CD4-positive, alpha-beta T cell treated with Interleukin-4 for 1 hour (primary cell): ENCODE data around the gene ALDH7A1.
"Not testable (repeated sequence)": the region's sequence is repeated elsewhere in the genome, so short reads cannot be mapped to it uniquely, and the experiment has no call there.

Experiments
- DNase-seq, 2 donors: peaks; one replicate each; pipeline ENCODE4 v3.0.0-alpha.2; 2020 to 2022

Gene ALDH7A1

DNA sequence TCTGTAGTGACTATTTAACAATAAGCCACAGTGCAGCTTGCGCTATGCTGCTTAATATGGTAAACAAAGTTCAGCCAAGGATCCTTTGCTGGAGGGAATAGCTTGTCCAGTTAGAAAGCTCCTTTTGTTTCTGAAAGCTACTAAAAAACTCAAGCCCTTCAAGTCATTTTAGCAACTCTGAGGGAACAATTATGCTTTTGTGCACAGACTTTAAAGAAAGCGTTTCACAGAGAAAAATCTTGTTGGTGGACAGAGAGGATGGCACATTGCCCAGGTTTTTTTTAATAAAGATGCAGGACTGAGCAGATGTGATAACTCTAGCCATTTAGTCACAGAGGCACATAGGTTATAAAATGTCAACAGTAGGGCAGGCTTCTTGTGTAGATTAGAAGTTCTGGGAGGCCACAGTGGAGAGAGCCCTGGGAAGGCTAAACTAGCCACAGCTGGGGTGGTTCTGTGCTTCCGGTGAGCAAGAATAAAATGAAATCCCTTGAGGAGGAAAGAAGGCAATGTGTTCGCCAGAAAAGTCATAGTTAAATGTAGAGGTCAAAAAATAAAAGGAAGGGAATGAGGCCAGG is 63.4 kb downstream of the ALDH7A1 start:
- no peak for DNase-seq

DNA sequence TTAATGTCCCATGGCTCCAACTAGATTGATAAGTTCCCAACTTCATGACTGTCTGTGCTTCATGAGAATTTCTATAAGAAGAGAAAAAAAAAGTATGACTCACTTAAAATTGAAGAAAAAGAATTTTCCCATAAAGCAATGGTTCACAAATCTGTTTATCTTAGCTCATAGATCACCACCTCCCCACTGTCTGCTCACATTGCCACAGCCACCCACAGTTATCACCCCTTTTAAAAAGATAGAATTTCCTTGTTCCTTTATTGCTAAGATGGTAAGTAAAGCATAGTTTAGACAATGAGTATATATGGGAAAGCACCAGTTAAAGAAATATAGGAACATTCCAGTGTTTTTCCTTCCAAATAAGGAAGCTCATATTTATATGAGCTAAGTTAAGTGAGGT is 67.1 kb downstream of the ALDH7A1 start:
- no peak for DNase-seq

DNA sequence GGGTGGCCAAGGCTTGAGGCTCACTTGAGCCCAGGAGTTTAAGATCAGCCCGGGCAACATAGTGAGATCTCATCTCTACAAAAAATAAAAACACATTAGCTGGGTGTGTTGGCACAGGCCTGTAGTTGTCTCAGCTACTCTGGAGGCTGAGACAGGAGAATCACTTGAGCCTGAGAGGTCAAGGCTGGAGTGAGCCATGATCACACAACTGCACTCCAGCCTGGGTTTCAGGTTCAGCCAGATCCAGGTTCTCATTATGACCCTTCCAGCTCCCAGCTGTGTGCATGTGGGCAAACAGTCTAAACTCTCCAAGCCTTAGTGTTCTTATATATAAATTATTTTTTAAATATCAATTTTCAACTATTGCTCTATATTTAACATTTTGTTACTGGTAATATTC is 67.9 kb downstream of the ALDH7A1 start:
- DNase-seq = no peak

DNA sequence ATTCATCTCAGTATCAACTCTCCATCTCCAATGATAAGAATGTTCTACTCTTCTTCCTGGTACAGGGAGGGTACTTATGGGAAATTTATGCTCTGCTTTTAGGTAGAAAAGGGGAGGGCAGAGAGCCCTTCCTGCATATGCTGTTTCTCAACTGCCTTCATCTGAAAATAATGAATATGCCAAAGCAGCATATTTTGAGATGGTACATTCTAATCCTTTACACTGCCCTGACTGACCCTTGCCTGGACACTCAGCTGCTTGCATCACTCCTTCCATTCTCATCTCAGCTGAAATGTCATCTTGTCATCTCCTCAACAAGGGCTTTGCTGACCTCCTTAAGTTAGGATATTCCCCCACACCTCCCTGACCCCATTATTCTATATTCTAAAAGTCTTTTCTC is 68.5 kb downstream of the ALDH7A1 start:
- DNase-seq = no peak

DNA sequence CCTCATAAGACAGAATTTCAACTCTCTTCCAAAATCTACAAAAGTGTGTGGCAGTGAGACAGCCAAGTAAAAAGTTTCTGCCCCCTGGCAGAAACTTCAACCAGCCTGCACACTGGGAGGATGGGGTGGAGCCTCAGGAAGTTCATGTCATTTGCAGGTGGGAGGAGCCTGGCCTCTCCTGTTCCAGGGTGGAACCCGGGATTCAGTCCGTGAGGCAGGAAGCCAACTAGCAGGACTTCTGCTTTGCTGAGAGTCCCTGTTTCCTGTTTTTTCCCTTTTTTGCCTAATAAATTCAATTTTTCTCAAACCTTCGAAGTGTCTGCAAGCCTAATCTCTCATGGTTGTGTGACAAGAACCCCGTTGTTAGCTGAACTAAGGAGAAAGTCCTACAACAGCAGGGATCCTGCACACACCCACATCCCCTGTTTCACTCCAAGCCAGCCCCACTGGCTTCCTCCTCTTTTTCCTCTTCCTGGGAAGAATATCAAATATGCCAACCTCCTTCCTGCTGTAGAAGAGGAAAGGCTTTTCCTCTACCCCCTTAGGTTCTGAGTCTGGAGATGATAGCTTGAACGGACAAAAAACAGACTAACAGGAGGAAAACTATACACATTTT is 69.3 kb downstream of the ALDH7A1 start:
- DNase-seq = no peak

DNA sequence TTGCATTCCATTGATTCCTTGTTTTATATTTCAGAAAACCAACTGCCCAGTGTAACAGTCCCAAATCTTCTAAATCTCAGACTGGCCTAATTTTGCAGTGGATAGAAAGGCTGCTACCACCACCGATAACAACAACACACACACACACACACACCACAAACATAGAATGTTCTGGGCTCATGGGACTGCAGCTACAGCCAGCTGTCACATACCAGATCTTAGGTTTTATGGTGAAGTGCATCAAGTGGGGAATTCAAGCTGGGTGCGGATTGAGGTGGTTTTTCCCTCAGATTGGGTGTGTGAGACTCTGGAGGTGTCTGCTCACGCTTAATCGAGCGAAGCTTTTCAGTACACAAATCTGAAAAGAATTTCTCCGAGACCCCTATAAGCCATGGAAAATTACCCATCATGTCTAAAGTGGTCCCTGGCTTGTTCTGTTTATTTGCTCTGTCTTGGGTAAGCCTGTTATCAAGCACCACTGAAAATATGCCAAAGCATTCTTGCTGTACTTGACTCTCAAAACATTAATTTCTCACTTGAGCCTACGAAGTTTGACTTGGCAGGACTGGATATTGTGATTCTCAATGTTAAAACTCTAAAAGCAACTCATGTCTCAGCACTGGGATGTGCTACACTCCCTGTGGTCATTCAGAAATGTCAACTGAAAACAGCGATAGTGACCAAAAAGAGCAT is 71.1 kb downstream of the ALDH7A1 start:
- DNase-seq = no peak

DNA sequence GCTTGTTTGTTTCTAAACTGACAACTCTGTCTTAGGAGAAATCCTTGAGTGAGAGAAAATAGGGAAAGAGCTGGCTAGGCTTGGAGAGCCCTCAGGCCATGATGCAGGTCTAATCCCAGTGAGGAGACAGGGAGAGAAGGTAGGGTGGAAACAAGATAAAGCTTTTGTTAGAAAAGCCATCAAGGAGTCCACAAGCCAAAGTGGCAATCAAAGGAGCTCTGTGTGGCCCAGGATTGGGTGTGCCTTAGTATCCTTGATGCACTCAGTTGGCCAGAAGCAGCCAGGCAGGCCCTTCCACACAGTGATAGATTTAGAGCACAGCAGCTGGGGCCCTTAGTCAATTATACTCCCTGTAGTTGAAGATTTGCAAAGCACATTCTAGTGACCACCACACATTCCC is 73.9 kb downstream of the ALDH7A1 start:
- no peak for DNase-seq

DNA sequence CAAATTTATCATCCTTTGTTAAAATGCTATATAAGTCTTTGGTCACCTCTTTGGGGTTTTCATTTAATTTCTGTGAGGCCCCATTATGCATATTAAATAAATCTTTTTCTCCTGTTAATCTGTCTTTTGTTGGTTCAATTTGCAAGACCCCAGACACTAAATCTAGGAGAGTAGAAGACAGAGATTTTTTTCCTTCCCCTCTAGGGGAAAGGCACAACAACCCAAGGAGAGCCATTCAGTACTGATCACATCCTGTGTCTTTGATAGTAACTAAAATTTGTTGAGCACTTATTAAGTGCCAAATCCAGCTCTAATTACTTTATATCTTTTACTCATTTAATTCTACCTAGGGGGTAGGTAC is 74.4 kb downstream of the ALDH7A1 start:
- DNase-seq = no peak

DNA sequence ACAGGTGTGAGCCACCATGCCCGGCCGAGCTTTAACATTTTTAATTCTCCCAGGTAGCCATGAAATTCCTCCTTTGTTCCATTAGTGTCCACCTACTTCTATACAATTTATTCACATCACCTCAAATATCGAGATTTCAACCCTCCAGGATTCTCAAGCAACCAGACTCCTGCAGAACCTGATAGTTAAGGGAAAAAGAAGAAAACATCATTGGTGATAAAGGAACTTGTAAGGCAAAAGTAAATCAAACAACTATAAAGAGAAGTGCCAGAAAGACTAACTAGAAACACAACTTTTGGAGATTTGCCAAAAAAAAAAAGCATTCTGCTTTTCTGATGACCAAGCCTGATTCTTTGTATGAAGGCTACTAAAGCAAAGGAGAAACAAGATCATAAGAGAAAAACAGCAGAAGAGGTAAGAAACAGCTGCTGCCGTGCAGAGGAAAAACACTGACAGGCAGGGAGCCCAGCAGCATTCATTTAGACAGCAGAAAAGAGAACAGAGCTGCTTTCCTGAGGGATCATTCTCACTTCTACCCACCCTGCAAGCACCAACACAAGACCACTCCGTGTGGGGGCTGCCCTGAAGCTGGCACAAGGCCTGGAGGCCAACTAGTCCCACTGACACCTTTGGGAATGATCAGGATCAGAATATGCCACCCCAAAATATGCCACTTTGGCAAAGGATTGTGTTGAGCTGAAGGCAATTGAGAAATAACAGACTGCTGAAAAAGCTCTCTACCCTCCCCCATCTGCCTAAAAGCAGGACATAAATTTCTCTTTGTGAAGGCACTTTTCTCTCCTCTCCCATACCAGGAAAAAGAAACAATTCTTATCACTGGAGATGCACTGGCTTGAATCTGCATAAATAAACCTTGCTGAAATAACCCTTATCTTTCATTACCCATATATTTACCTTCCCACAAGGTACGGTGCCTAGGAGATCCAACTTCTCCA is 75.1 kb downstream of the ALDH7A1 start:
- no peak for DNase-seq

DNA sequence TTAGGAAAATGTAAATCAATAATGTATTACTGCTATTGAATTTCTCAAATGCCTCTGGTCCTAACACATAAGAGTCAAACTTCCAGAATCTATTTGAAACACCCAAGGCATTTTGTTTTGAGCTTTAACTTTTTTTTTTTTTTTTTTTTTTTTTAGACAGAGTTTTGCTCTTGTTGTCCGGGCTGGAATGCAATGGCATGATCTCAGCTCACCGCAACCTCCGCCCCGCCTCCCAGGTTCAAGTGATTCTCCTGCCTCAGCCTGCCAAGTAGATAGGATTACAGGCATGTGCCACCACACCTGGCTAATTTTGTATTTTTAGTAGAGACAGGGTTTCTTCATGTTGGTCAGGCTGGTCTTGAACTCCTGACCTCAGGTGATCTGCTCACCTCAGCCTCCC is 75.8 kb downstream of the ALDH7A1 start:
- DNase-seq = not testable (repeated sequence)

DNA sequence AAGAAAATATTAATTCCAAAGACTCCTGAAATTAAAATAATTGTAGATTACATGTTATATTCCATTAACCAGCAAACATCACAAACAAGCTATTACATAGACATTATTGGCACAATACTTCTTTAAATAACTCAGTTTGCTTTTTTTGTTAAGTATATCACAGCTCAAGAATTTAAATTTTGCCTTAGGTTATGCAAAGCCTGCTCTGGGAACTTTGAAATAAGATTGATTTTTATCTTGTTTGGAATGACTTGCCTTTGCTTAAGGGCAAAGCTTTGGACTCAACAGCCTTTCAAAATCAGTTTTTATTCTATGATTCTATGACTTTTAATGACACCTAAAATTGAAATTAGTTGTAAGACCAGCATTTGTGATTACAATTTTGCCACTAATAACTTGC is 78.2 kb downstream of the ALDH7A1 start:
- no peak for DNase-seq

DNA sequence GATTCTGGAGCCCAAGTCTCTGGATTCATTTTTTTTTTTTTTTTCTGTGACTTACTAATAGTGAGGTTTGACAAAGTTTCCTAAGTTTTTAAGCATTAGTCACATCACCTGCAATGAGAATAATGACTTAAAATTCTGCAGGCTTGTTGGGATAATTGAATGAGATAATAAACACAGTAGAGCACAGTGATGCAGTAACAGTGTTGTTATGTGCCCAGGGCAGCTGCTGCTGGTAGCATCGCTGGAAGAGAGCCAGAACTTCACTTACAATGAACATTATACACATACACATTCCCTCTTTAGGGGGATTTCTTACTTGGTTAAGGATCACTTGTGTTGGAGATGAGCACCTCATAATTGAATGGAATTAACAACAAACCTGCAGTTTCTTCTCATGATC is 78.9 kb downstream of the ALDH7A1 start:
- DNase-seq = no peak

DNA sequence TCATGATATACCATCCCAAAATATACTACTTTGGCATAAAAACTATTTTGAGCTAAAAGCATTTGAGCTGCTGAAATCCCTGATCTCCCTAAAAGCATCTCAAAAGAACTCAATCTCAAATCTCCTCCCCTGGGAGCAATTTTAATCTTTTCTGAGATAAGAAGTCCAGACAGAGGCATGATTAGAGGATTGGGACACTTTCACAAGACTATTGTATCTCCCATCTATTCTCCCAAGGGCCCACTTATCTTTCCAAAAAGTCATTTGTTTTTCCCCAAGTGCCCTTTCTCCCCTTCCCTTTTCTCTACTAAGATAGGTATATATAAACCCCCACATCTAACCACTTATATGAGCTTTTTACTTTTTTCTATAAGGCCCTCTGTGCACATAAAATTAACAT is 79.7 kb downstream of the ALDH7A1 start:
- DNase-seq = no peak

DNA sequence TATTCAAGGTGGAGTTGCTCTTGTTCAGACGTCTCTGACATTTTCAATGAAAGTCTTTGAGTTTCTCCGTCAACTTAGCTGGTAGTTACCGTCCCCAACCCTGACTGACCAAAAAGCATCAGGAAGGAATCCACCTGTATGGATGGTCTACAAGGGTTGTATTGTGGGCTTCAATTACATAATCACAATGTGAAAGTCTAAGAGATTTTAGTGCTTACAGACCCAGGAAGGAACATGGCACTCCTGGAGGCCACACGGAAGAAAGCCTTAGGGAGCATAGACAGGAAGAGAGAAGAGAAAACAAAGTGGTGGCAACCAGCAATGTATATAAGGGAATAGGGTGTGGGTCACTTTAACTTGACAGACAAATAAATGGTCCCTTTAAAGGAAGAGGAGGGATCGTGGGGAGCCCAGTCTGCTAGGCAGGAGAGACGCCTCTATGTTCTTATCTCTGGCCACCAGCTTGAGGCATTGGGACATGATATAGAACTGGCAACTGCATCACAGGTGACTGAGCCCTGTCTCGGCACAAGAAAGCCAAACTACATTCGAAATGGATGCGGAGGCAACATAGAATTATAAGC is 80.4 kb downstream of the ALDH7A1 start:
- no peak for DNase-seq

DNA sequence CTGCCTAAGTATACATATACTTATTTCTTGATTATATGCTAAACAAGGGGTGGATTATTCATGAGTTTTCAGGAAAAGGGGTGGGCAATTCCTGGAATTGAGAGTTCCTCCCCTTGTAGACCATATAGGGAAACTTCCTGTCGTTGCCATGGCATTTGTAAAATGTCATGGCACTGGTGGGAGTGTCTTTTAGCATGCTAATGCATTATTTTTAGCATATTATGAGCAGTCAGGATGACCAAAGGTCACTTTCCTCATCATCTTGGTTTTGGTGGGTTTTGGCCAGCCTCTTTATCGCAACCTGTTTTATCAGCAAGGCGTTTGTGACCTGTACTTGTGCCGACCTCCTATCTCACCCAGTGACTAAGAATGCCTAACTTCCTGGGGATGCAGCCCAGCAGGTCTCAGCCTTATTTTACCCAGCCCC is 80.9 kb downstream of the ALDH7A1 start:
- no peak for DNase-seq

DNA sequence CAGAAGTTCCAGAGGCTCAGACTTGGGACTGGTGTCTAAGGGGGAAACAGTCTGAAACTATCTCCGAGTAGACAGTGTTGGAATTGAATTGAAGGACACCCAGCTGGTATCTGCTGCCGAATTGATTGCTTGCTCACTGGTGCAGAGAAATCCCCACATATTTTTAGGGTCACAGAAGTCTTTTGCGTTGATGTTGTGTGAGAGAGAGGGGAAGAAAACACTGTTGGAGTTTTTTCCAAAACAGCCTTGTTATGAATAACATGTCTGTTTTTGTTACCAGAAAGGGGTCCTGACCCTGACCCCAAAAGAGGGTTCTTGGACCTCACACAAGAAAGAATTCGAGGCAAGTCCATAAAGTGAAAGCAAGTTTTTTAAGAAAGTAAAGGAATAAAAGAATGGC is 81.3 kb downstream of the ALDH7A1 start:
- no peak for DNase-seq

DNA sequence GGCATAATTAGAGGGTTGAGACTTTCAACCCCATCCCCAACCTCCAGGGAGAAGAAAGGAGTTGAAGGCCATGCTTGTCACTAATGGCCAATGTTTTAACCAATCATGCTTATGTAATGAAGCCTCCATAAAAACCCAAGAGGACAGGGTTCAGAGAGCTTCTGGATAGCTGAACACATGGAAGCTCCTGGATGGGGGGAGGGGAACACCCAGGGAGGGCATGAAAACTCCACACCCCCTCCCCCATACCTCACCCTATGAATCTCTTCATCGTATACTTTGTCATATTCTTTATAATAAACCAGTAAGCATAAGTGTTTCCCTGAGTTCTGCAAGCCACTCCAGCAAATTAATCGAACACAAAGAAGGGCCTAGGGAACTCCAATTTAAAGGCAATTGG is 81.7 kb downstream of the ALDH7A1 start:
- no peak for DNase-seq

DNA sequence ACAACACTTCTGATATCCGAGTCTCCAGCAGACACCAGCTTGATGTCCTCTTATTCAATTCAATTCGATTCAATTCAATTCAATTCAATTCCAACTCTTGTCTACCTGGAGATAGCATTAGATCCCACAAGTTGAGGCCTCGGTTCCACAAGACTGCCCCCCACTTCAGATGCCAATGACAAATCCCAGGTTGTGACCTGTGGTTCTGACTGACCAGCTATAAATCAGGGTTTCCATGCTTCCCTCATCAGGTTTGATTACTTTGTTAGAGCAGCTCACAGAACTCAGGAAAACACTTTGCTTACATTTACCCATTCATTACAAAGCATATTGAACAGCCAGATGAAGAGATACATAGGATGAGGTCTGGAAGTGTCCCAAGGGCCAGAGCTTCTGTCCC is 82.6 kb downstream of the ALDH7A1 start:
- no peak for DNase-seq

DNA sequence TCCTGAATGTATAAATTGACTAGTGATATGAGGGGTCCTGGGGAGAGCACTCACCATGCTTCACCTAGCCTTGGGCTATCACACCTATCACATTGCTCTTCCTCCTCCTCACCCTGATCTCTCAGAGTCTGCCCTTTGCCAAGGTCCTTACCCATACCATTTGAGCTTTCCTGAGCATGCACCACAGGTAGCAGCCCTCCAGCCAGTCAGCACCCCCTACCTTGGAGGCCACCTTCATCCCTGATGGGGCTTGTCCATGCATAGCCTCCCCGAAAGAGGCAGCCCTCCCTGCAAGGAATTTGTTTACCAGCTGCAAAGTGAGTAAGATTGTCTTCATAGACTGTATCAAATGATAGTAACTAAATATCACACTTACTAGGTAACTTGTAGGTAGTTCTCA is 83.1 kb downstream of the ALDH7A1 start:
- DNase-seq = no peak

DNA sequence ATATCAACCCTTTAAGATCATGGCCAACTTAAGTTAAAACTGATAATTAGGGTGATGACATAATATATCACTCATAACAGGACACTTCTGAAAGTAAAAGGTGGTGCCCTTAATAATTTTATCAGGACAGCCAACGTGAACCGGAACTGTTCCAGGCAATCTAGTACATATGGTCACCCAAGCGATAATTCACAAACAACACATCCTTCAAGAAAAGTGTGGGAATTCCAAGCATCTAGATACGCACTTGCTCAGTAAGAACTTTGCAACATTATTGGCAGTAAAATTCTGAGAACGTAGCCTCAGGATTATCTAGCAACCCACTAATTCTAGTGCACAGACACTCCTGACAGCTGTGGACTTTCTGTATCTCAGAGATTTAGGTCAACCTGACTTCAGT is 85.7 kb downstream of the ALDH7A1 start:
- DNase-seq = no peak

DNA sequence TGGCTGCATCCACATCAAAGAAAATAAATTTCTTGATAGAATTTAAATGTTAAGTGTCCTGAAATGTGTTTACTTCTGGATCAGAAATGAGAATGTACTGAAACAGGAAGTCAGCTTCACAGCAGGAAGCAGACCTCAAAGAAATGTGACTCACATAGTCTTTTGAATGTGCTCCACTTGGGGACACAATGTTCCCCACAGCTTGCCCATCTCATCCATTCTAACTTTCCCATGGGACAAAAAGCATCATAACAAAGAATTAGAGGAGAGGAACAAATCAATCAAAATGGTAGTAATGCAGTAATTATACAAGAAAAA is 86.1 kb downstream of the ALDH7A1 start:
- DNase-seq = peak; percentile 15 to 37

DNA sequence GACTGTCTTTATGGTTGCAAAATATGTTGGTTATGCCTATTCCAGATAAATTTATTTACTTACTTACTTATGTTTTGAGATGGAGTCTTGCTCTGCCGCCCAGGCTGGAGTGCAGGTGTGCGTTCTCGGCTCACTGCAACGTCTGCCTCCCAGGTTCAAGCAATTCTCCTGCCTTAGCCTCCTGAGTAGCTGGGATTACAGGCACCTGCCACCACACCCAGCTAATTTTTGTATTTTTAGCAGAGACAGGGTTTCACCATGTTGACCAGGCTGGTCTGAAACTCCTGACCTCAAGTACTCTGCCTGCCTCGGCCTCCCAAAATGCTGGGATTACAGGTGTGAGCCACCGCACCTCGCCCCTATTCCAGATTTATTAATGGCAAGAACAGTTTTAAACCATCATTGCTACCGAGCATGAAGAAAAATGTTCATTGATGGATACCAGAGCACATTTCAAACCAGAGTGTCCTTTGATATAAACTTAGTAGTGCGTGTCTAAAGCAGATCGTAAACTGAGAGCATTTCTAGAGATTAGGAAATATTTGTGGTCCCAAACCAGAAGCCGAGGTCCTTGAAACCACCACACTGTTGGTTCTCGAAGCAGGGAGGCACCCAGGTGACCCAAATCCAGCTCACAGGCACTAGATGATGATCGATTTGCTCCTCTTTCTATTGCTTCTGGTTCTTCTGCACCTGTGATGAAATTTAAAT is 86.6 kb downstream of the ALDH7A1 start:
- no peak for DNase-seq

DNA sequence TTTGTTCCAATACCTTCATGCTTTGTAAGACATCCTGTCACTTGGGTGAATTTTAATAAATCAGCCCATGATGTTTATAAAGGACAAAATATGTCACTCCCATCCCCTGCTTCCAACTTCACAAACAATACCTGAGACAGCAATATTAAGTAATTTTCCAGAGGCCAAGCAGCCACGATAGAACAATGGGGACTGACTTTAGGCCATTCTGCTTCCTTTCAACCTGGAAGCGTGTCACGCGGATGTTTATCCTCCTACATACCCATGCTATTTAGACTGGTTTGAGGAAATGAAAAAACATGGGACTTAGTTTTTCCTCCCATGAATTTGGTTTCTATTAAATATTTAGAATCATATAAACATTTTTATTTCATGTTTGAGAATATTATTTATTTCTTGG is 88.9 kb downstream of the ALDH7A1 start:
- no peak for DNase-seq
